Stomach (tissue), 4 donors: Measurements from ENCODE around the gene CRADD.

Experiments used
- EP300 ChIP-seq: sonication (generic); formaldehyde crosslinking; IDR thresholded peaks from one replicate; pipeline ENCODE4 v1.6.1; 2017; ENCODE audit warnings: antibody characterized with exemption
- TF ChIP-seq, protein P1 (sequence below), 7 experiments: fragments of 450-650 bp in 4 of 7; fragments of 200-600 bp in 3 of 7; sonication (generic) in 3 of 7; IDR thresholded peaks; one replicate each; pipeline ENCODE4 v1.5.1; 2016 to 2019; ENCODE audit warnings: antibody characterized with exemption in 7 of 7, control low read depth in 2 of 7, mild to moderate bottlenecking in 1 of 7

DNA sequence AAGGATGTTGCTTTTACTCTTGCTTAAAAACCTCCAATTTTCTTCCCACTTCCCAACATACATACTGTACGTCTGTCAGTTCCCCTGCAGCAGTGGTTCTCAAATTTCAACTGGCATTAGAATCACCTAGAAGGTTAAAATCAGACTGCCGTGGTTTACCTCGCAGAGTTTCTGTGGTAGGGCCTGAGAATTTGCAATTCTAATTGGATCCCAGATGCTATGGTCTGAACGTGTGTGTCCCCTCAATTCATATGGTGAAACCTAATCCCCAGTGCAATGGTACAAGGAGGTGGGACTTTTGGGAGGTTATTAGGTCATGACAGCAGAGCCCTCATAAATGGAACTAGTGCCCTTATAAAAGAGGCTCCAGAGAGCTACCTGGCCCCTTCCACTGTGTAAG, 226.9 kb downstream of the CRADD start:
- TF ChIP-seq, protein P1, sequence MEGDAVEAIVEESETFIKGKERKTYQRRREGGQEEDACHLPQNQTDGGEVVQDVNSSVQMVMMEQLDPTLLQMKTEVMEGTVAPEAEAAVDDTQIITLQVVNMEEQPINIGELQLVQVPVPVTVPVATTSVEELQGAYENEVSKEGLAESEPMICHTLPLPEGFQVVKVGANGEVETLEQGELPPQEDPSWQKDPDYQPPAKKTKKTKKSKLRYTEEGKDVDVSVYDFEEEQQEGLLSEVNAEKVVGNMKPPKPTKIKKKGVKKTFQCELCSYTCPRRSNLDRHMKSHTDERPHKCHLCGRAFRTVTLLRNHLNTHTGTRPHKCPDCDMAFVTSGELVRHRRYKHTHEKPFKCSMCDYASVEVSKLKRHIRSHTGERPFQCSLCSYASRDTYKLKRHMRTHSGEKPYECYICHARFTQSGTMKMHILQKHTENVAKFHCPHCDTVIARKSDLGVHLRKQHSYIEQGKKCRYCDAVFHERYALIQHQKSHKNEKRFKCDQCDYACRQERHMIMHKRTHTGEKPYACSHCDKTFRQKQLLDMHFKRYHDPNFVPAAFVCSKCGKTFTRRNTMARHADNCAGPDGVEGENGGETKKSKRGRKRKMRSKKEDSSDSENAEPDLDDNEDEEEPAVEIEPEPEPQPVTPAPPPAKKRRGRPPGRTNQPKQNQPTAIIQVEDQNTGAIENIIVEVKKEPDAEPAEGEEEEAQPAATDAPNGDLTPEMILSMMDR (IDR thresholded peaks at IDR 0.05) = no peak
- no peak for TF ChIP-seq EP300
